WI38 (cell line): ENCODE data around the gene DHH.

Experiments
- H3K4me3 ChIP-seq: 2 replicates; pipeline ENCODE4 v1.5.1; 2011; ENCODE audit warnings: low read depth, mild to moderate bottlenecking, control low read depth, low read length
- CTCF ChIP-seq: IDR thresholded peaks from 2 replicates; pipeline ENCODE4 v1.5.1; 2012; ENCODE audit warnings: low read depth, mild to moderate bottlenecking, control low read depth, low read length

The DHH gene

DNA sequence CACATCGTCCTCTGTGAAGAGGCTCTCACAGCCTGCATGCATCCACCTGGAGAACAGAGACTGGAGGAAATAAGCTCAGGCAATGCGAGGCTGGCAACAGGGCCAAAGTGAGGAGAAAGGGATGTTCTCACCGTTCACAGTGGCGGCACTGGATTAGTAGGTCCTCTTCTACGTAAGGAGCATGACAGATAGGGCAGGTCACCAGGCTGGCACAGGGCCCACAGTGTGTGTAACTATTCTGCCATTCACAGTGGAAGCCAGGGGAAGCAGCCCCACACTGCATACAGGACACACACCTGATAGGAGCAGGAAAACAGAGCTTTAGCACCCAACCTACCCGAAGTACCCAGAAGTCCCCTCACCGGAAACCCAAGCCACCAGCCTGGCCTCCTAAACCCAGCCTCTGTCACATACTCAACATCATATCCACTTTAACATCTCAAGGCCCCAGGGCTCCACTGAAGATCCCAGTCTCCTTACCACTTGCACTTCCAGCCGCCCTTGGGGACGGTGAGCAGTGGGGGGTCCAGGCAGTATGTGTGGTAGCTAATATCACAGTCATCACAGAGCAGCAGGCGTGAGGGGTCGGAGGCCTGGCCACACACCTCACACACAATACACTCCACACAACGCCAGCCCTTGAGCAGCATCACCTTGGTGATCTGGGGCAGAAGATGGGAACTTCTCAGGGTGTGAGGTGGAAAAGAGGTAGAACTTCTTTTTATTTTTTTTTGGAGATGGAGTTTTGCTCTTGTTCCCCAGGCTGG, 48.3 kb downstream of the DHH start:
- no peak for TF ChIP-seq CTCF
- no peak overlapping the region for H3K4me3 ChIP-seq

- H3K4me3 ChIP-seq = no peak overlapping the region
- no peak for TF ChIP-seq CTCF
Measured at GRCh38 chr12:49044660-49045059, 49.9 kb downstream of the DHH start.

GRCh38 chr12:49043856-49044258, 50.7 kb downstream of the DHH start:
- no peak overlapping the region for H3K4me3 ChIP-seq
- peak; percentile 65 for TF ChIP-seq CTCF

GRCh38 chr12:49043241-49043640, 51.4 kb downstream of the DHH start:
- no peak overlapping the region for H3K4me3 ChIP-seq
- no peak for TF ChIP-seq CTCF

DNA sequence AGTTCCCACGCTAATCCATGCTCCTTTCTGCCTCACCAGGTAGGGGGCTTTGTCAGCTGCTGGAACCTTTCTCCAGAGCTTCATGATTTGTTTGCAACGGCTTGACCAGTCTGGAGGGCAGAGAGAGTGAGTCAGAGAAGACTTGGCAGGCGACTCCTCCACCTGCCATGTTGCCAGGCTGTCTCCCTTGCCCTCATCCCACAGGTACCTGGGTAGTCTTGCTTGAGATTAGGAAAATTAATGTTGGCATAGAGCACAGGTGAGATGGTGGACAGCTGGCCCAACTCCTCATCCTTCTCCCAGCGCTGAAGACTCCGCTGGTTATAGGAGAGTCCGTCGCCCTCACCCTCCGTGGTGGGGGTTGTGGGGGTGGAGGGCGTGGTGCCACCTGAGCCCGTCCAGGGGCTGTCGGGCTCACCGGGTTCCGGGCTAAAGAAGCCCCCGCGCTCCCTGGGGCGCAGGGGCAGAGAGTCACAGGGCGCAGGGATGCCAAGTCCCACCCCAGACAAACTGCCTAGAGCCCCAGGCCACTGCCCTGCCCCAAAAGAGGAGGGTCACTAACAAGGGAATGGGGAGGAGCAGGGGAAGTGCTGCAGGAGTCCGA, 52.6 kb downstream of the DHH start:
- no peak overlapping the region for H3K4me3 ChIP-seq
- no peak for TF ChIP-seq CTCF

- no peak for TF ChIP-seq CTCF
- H3K4me3 ChIP-seq = no peak overlapping the region
Measured at GRCh38 chr12:49041036-49041880, 53.3 kb downstream of the DHH start.

DNA sequence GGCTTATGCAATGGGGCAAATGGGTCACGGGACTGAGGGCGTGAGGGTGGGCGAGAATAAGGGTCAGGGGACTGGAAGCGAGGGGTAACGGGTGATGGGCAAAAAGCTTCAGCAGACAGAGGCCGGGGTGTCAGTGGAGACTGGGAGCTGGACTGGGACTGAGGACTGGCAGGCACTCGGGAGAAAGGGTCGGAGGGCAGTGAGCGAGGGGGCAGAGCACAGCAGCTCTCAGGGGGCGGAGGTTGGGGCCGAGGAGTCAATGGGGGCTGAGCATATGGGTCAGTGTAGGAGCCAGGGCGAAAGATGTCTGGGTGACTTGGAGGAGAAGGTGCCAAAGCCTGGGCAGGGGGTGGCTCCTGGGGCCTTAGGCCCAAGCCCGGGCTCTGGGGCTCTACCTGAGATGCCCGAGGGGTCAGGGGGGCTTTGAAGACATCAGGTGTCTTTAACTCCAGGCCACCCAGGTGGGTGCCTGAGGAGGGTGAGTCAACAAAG, 54.2 kb downstream of the DHH start:
- no peak overlapping the region for H3K4me3 ChIP-seq
- TF ChIP-seq CTCF = no peak
